Spleen (tissue), 7 donors: ENCODE results near the gene ADGRL3.

ENCODE experiments used
- CTCF ChIP-seq, 11 experiments: fragments of 200-600 bp in 7 of 11; fragments of 450-650 bp in 4 of 11; sonication (generic) in 4 of 11; IDR thresholded peaks in 8 of 11; conservative IDR thresholded peaks in 3 of 11; 1 replicate in 7 of 11; 2 replicates in 4 of 11; pipeline versions ENCODE4 v1.4.0 to v1.8.0; 2016 to 2021; ENCODE audit warnings: antibody characterized with exemption in 11 of 11, inconsistent platforms in 4 of 11, mild to moderate bottlenecking in 1 of 11
- POLR2A ChIP-seq, 3 donors: fragments of 450-650 bp; IDR thresholded peaks; one replicate each; pipeline ENCODE4 v1.5.1; 2017; ENCODE audit warnings: antibody characterized with exemption in 3 of 3, mild to moderate bottlenecking in 1 of 3
- POLR2AphosphoS5 ChIP-seq, 3 donors: sonication (generic); formaldehyde crosslinking; IDR thresholded peaks; one replicate each; pipeline ENCODE4 v1.5.1; 2017; ENCODE audit warnings: antibody characterized with exemption in 3 of 3
- donor health status: DM: no; HTN: no; CAD: no; lungs with moderate emphysema.
- donor health status: DM: no; HTN: no; CAD: no.
- donor health status: DM: no; HTN: no; CAD: no.

GRCh38 chr4:61561028-61561427 lies 360.9 kb downstream of the ADGRL3 start:
- TF ChIP-seq CTCF (IDR thresholded peaks at IDR 0.05 in 8 of 11, conservative IDR thresholded peaks at IDR 0.05 in 3 of 11), result no peak
- TF ChIP-seq POLR2AphosphoS5 (IDR thresholded peaks at IDR 0.05), result no peak
- TF ChIP-seq POLR2A (IDR thresholded peaks at IDR 0.05), result no peak
